ENCODE measurements around the gene SGCD. TPM values are rescaled to one million over a fixed set of nuclear protein-coding genes. Genes with fewer than 3 reads are reported as not detected.

Gene SGCD
- total and polyA plus RNA-seq, 2 experiments from 2014 or later, result 0.77 to 1.3 TPM

DNA sequence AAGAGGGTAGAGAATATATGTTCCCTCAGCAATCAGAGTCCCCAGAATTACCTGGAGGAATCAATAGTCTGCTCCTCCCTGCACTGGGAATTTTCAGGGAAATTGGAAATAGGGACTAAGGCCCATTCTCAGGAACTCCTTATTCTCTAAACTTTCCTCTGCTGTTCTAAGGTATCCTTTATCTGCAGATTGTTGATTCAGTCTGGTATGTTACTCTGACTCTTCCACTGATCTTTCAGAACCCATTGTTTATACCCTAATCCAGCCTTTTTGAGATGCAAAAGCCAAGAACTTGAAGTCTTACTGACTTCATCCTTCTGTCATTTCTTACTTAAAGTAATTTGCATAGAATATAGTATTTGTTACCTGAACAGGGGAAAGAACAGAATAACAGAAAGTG, 379.7 kb downstream of the SGCD start:
- Histone ChIP-seq H3K4me1 (ENCODE audit: low read depth) (peaks cover 15% of the 10 kb centered on the region), H3K27ac (no peak overlapping the region), H3K4me3 (no peak overlapping the region), H3K36me3 (no peaks in the 10 kb centered on the region), H3K9me3 (ENCODE audit: low read depth) (no peaks in the 10 kb centered on the region), H3K27me3 (no peaks in the 10 kb centered on the region)
- TF ChIP-seq, protein P1, sequence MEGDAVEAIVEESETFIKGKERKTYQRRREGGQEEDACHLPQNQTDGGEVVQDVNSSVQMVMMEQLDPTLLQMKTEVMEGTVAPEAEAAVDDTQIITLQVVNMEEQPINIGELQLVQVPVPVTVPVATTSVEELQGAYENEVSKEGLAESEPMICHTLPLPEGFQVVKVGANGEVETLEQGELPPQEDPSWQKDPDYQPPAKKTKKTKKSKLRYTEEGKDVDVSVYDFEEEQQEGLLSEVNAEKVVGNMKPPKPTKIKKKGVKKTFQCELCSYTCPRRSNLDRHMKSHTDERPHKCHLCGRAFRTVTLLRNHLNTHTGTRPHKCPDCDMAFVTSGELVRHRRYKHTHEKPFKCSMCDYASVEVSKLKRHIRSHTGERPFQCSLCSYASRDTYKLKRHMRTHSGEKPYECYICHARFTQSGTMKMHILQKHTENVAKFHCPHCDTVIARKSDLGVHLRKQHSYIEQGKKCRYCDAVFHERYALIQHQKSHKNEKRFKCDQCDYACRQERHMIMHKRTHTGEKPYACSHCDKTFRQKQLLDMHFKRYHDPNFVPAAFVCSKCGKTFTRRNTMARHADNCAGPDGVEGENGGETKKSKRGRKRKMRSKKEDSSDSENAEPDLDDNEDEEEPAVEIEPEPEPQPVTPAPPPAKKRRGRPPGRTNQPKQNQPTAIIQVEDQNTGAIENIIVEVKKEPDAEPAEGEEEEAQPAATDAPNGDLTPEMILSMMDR (IDR thresholded peaks at IDR 0.05; ENCODE audit: low read depth, low read length), result no peak
- no peak for DNase-seq (ENCODE audit: low read depth in 1 of 2, low spot score in 1 of 2)

DNA sequence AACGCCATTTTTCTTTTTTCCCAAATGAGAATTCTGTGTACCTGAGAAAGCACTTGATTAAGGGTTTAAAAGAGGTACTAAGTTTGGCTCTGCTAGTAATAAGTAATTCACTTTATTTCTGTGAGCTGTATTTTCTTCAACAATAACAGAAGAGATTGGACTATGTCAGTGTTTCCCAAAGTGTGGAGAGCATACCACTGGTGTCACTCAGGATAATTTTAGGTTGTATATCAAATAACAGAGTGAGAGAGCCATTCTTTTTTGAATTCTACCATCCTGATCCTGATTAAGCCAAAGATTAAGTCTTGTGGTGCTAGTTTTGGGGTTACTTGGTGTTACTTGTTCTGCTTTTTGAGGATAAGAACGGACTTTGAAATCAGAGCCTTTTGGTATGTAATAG, 380.8 kb downstream of the SGCD start:
- no peak for DNase-seq (ENCODE audit: low read depth in 1 of 2, low spot score in 1 of 2)
- H3K4me3 ChIP-seq, result no peak overlapping the region
- peaks cover 15% of the 10 kb centered on the region for H3K4me1 ChIP-seq (ENCODE audit: low read depth)
- TF ChIP-seq, protein P1 (IDR thresholded peaks at IDR 0.05; ENCODE audit: low read depth, low read length), result no peak
- no peak overlapping the region for H3K27ac ChIP-seq
- H3K27me3 ChIP-seq, result no peaks in the 10 kb centered on the region
- no peaks in the 10 kb centered on the region for H3K9me3 ChIP-seq (ENCODE audit: low read depth)
- no peaks in the 10 kb centered on the region for H3K36me3 ChIP-seq

DNA sequence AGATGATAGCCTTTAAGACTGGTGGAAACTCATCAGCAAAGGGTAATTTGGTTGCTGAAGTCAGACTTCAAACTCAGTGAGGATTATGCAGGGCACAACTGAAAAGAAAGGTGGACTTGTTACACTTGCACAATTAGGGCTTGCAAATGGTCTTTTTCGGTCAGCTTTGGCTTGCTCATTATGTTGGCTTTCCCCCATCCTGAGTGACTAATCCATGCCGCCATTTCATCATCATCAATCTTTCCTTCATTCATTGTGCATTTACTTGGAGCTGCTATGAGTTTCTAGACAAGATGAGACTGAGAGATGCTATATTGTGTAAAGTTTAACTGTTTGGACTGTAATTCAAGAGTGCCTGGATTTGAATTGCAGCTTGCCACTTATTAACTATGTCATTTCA, 388.3 kb downstream of the SGCD start:
- Histone ChIP-seq H3K27me3 (no peaks in the 10 kb centered on the region), H3K4me1 (ENCODE audit: low read depth) (no peaks in the 10 kb centered on the region), H3K9me3 (ENCODE audit: low read depth) (no peaks in the 10 kb centered on the region), H3K36me3 (no peaks in the 10 kb centered on the region), H3K4me3 (no peak overlapping the region), H3K27ac (no peak overlapping the region)
- TF ChIP-seq, protein P1 (IDR thresholded peaks at IDR 0.05; ENCODE audit: low read depth, low read length), result no peak
- no peak for DNase-seq (ENCODE audit: low read depth in 1 of 2, low spot score in 1 of 2)

DNA sequence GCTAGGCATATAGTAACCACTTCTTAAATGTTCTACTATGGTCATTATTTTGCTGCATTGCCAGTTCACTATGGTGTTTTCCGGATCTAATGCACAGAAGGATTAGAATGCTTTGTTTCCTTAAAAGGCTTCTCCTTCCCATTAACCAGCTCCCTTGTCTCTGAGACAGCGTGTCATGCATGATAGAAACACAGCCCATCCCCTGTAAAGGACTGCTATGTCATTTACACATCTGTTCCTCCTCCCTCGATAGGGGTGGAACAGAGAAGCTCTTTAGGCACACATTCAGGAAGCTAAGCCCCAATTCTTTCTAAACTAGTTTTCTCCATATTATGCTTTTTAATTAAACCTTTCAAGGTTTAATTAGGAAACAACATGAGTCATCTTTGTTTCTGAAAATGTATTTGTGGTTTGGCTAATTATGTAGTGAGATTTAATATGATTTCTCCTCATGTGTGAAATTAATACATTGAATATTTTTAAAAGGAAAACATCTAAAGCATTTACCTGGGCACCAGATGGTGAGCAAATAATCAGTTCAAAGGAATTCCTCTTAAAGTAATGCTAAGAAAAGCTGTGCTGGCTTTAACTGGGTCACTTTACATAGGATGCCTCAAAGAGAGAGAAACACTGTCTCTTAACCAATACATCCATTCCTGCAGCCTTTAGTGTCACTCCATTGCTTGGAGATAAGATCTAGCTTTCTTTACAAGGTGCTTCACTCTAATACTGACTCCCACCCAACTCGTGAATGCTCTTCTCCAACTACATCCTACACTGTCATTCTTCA, 389.8 kb downstream of the SGCD start:
- H3K27me3 ChIP-seq, result no peaks in the 10 kb centered on the region
- DNase-seq (ENCODE audit: low read depth in 1 of 2, low spot score in 1 of 2), result no peak
- no peak overlapping the region for H3K27ac ChIP-seq
- H3K4me3 ChIP-seq, result no peak overlapping the region
- TF ChIP-seq, protein P1 (IDR thresholded peaks at IDR 0.05; ENCODE audit: low read depth, low read length), result no peak
- no peaks in the 10 kb centered on the region for H3K9me3 ChIP-seq (ENCODE audit: low read depth)
- H3K36me3 ChIP-seq, result no peaks in the 10 kb centered on the region
- H3K4me1 ChIP-seq (ENCODE audit: low read depth), result no peaks in the 10 kb centered on the region

DNA sequence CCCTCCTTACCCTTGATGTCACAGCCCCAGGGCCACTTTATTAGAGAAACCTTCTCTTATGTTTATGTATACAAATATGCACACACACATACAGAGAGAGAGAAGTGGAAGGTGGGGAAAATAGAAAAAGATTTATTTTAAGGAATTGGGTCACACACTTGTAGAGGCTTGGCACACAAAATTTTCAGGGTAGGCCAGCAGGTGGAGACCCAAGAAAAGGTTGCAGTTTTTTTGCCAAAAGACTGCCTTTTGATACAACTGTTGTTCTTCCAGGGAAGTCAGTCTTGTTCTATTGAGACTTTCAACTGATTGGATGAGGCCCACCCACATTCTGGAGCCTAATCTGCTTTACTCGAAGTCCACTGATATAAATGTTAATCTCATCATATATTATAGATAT, 392.0 kb downstream of the SGCD start:
- Histone ChIP-seq H3K4me3 (no peak overlapping the region), H3K27ac (no peak overlapping the region), H3K4me1 (ENCODE audit: low read depth) (no peaks in the 10 kb centered on the region), H3K36me3 (no peaks in the 10 kb centered on the region), H3K9me3 (ENCODE audit: low read depth) (no peaks in the 10 kb centered on the region), H3K27me3 (no peaks in the 10 kb centered on the region)
- no peak for DNase-seq (ENCODE audit: low read depth in 1 of 2, low spot score in 1 of 2)
- TF ChIP-seq, protein P1 (IDR thresholded peaks at IDR 0.05; ENCODE audit: low read depth, low read length), result no peak
